NT2/D1 (cell line): ENCODE measurements around the gene INSC.

Source experiments
- SUZ12 ChIP-seq: IDR thresholded peaks from 2 replicates; pipeline ENCODE4 v1.6.1; 2011; ENCODE audit not compliant: insufficient read length, insufficient read depth; ENCODE audit errors: extremely low read depth
- YY1 ChIP-seq: IDR thresholded peaks from 2 replicates; pipeline ENCODE4 v1.6.1; 2011; ENCODE audit not compliant: insufficient read length, insufficient read depth
- ZNF274 ChIP-seq: IDR thresholded peaks from 2 replicates; pipeline ENCODE4 v1.6.1; 2011; ENCODE audit warnings: mild to moderate bottlenecking, low read depth, low read length

DNA sequence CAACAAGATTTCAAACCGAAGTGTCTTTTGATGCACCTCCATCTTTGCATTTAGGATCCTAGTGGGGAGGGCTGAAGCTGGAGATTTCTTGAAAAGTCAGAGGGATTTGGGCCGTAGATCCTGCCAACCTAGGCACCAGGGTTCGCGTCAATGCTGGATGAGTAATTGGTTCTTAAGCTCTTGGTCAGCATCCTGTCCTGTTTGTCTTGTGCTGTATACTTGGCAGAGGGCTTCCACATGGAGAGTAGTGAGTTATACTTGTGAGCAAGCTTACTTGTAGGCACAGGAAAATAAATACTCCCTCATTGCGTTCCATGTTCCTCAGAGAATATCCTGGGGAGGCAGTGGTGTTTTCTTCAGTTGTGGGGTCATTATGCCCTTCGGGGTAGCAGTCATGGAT lies 12.6 kb downstream of the INSC start:
- no peak for TF ChIP-seq YY1
- no peak for TF ChIP-seq ZNF274
- TF ChIP-seq SUZ12, result no peak
